Erythroblast (primary cell): Measurements from ENCODE around the gene AFAP1L2.

Experiments used
- GATA1 ChIP-seq: IDR thresholded peaks from 2 replicates; pipeline ENCODE4 v1.6.1; 2011; ENCODE audit warnings: low read depth, mild to moderate bottlenecking, control low read depth, low read length, moderate library complexity
- POLR2A ChIP-seq: IDR thresholded peaks from 2 replicates; pipeline ENCODE4 v1.6.1; 2011; ENCODE audit warnings: mild to moderate bottlenecking, low read length

DNA sequence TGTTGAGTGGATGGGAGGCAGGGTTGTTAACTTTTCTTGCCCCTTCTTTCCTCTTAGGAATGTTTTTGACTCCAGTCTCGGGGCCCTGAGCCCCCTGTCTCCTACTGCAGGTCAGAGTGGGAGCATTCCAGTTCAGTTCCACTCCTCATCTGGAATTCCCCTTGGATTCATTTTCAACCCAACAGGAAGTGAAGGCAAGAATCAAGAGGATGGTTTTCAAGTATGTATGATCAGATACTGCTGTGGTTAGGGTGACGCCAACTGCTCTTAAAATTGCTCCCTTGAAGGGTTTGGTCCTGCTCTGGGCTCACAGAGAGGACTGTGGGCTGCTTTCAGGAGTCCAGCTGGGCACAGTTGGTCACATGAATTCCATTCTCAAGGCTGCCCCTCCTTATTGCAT is 143.2 kb downstream of the AFAP1L2 start:
- TF ChIP-seq POLR2A: no peak
- TF ChIP-seq GATA1: no peak
